Progenitor cell of endocrine pancreas (in vitro differentiated cells): ENCODE data around the gene SCRT2. TPM values are rescaled to one million over a fixed set of nuclear protein-coding genes. Genes with fewer than 3 reads are reported as not detected.

ENCODE experiments used
- DNase-seq: peaks from one replicate; pipeline ENCODE4 v3.0.0; 2021; ENCODE audit warnings: low spot score; ENCODE audit not compliant: unreplicated experiment
- H3K27ac Mint-ChIP-seq: 2 replicates; pipeline ENCODE4 v1.8.0; 2021; ENCODE audit warnings: mild to moderate bottlenecking, moderate library complexity, mixed read lengths
- H3K27me3 Mint-ChIP-seq: 2 replicates; pipeline ENCODE4 v1.8.0; 2021; ENCODE audit warnings: mixed read lengths
- H3K36me3 Mint-ChIP-seq: 2 replicates; pipeline ENCODE4 v1.8.0; 2022; ENCODE audit warnings: mixed read lengths; ENCODE audit not compliant: insufficient read depth
- H3K4me1 Mint-ChIP-seq: 2 replicates; pipeline ENCODE4 v1.8.0; 2021; ENCODE audit warnings: low read depth, mixed read lengths
- H3K4me3 Mint-ChIP-seq: 2 replicates; pipeline ENCODE4 v1.8.0; 2021; ENCODE audit warnings: low read depth, mild to moderate bottlenecking, moderate library complexity, mixed read lengths
- H3K9me3 Mint-ChIP-seq: 2 replicates; pipeline ENCODE4 v1.8.0; 2021; ENCODE audit warnings: low read depth, mixed read lengths
- CTCF ChIP-seq: fragments of 200-600 bp; sonication (generic); IDR thresholded peaks from one replicate; pipeline ENCODE4 v1.5.0; 2021; ENCODE audit warnings: antibody characterized with exemption, mild to moderate bottlenecking; ENCODE audit not compliant: unreplicated experiment
- total RNA-seq: library from RNA; stranded (reverse); gene quantifications from 2 replicates; pipeline ENCODE4 v1.2.1, GENCODE V29; 2021

SCRT2 gene
- total RNA-seq, 1 donor from 2014 or later = not detected

- Mint-ChIP-seq H3K9me3 (no peaks in the 10 kb centered on the region), H3K36me3 (no peaks in the 10 kb centered on the region), H3K4me3 (no peak overlapping the region), H3K27me3 (peaks cover 64% of the 10 kb centered on the region), H3K4me1 (peaks cover 5% of the 10 kb centered on the region), H3K27ac (no peak overlapping the region)
- TF ChIP-seq CTCF = peak; percentile 32
- DNase-seq = no peak
Observed at GRCh38 chr20:672963-673602, 2.5 kb downstream of the SCRT2 start.

GRCh38 chr20:671252-672030 is 4.2 kb downstream of the SCRT2 start:
- H3K27ac Mint-ChIP-seq = no peak overlapping the region

GRCh38 chr20:669573-669972 is 6.0 kb downstream of the SCRT2 start:
- Mint-ChIP-seq H3K9me3 (no peaks in the 10 kb centered on the region), H3K27me3 (peaks cover 61% of the 10 kb centered on the region), H3K4me1 (no peaks in the 10 kb centered on the region), H3K27ac (no peak overlapping the region), H3K4me3 (no peak overlapping the region), H3K36me3 (no peaks in the 10 kb centered on the region)
- DNase-seq = no peak
- TF ChIP-seq CTCF = no peak

More at GRCh38 chr20:671252-672030, 4.2 kb downstream of the SCRT2 start:
- Mint-ChIP-seq H3K27me3 (peaks cover 62% of the 10 kb centered on the region), H3K36me3 (no peaks in the 10 kb centered on the region), H3K4me1 (peaks cover 5% of the 10 kb centered on the region), H3K4me3 (no peak overlapping the region), H3K9me3 (no peaks in the 10 kb centered on the region)
- DNase-seq = no peak
- TF ChIP-seq CTCF = no peak

- Mint-ChIP-seq H3K27me3 (peaks cover 54% of the 10 kb centered on the region), H3K27ac (no peak overlapping the region)
- no peak for DNase-seq
Observed at GRCh38 chr20:668638-669037, 7.0 kb downstream of the SCRT2 start.

More at GRCh38 chr20:668638-669037, 7.0 kb downstream of the SCRT2 start:
- Mint-ChIP-seq H3K4me1 (no peaks in the 10 kb centered on the region), H3K4me3 (no peak overlapping the region), H3K36me3 (no peaks in the 10 kb centered on the region), H3K9me3 (no peaks in the 10 kb centered on the region)
- no peak for TF ChIP-seq CTCF
